ENCODE results near the gene AKAP13. TPM values are rescaled to one million over a fixed set of nuclear protein-coding genes. Genes with fewer than 3 reads are reported as not detected.

The AKAP13 gene
- total RNA-seq, 6 donors from 2014 or later = 329 to 1,278 (median 748) TPM

GRCh38 chr15:85768595-85769168 lies 388.3 kb downstream of the AKAP13 start:
- H3K4me3 ChIP-seq = no peak overlapping the region
- no peak for TF ChIP-seq CTCF (IDR thresholded peaks at IDR 0.05)
- no peak for TF ChIP-seq POLR2A (IDR thresholded peaks at IDR 0.05)
- TF ChIP-seq POLR2AphosphoS5 (IDR thresholded peaks at IDR 0.05) = no peak
- TF ChIP-seq EP300 (IDR thresholded peaks at IDR 0.05) = no peak
- peak in 1 of 2 donors; percentile 65 for DNase-seq
- peaks cover 0 to 11% (median 0%) of the 10 kb centered on the region in 4 donors for H3K36me3 ChIP-seq
- WGBS, 2 donors = 95% methylated on average over 21 of the region's 32 CpGs; no CpG with 5 or more reads in 1 of the 2 donors
- H3K4me1 ChIP-seq = peaks cover 7 to 22% (median 17%) of the 10 kb centered on the region in 4 donors
- H3K27ac ChIP-seq = no peak overlapping the region
- H3K9me3 ChIP-seq = no peaks in the 10 kb centered on the region
- H3K27me3 ChIP-seq = no peaks in the 10 kb centered on the region
- no peak for ATAC-seq (ENCODE audit: low FRiP score in 2 of 2)

- Histone ChIP-seq H3K4me1 (peaks cover 7 to 22% (median 17%) of the 10 kb centered on the region in 4 donors), H3K4me3 (no peak overlapping the region), H3K27me3 (no peaks in the 10 kb centered on the region), H3K36me3 (peaks cover 0 to 11% (median 0%) of the 10 kb centered on the region in 4 donors), H3K9me3 (no peaks in the 10 kb centered on the region), H3K27ac (no peak overlapping the region)
- WGBS, 2 donors = 96 to 97% methylated on average over 24 to 39 of the region's 42 CpGs
- no peak for TF ChIP-seq POLR2AphosphoS5 (IDR thresholded peaks at IDR 0.05)
- TF ChIP-seq POLR2A (IDR thresholded peaks at IDR 0.05) = no peak
- no peak for TF ChIP-seq EP300 (IDR thresholded peaks at IDR 0.05)
- no peak for TF ChIP-seq CTCF (IDR thresholded peaks at IDR 0.05)
- ATAC-seq (ENCODE audit: low FRiP score in 2 of 2) = no peak
- peak in 1 of 2 donors; percentile 66 for DNase-seq
Measured at GRCh38 chr15:85769182-85769900, 388.9 kb downstream of the AKAP13 start.

GRCh38 chr15:85770096-85771041 lies 390.0 kb downstream of the AKAP13 start:
- WGBS, 2 donors = 95% methylated on average over 20 to 21 of the region's 21 CpGs
- Histone ChIP-seq H3K27ac (peak overlapping the region in 3 of 4 donors; percentile 2 to 74 (median 63)), H3K36me3 (peaks cover 0 to 11% (median 0%) of the 10 kb centered on the region in 4 donors), H3K9me3 (no peaks in the 10 kb centered on the region), H3K4me1 (peaks cover 7 to 22% (median 17%) of the 10 kb centered on the region in 4 donors), H3K27me3 (no peaks in the 10 kb centered on the region), H3K4me3 (no peak overlapping the region)
- no peak for ATAC-seq (ENCODE audit: low FRiP score in 2 of 2)
- TF ChIP-seq CTCF (IDR thresholded peaks at IDR 0.05) (no peak), POLR2A (IDR thresholded peaks at IDR 0.05) (no peak)
- peak in 1 of 2 donors; percentile 57 for DNase-seq

GRCh38 chr15:85771271-85771670 lies 390.9 kb downstream of the AKAP13 start:
- Histone ChIP-seq H3K9me3 (no peaks in the 10 kb centered on the region), H3K36me3 (peaks cover 0 to 11% (median 0%) of the 10 kb centered on the region in 4 donors), H3K27me3 (no peaks in the 10 kb centered on the region), H3K4me3 (no peak overlapping the region), H3K27ac (peak overlapping the region in 3 of 4 donors; percentile 63 to 82 (median 74)), H3K4me1 (peaks cover 7 to 22% (median 17%) of the 10 kb centered on the region in 4 donors)
- 73 to 77% methylated on average over 5 of the region's 5 CpGs for WGBS, 2 donors
- TF ChIP-seq CTCF (IDR thresholded peaks at IDR 0.05) (no peak), EP300 (IDR thresholded peaks at IDR 0.05) (no peak), POLR2A (IDR thresholded peaks at IDR 0.05) (no peak), POLR2AphosphoS5 (IDR thresholded peaks at IDR 0.05) (no peak)
- DNase-seq = no peak
- no peak for ATAC-seq (ENCODE audit: low FRiP score in 2 of 2)
